Fibroblast of skin of scalp (primary cell): ENCODE data around the gene EPHA8.

Experiments
- DNase-seq: peaks from one replicate; pipeline ENCODE4 v3.0.0-alpha.2; 2013

The EPHA8 gene

GRCh38 chr1:22569269-22569668 is 6.0 kb downstream of the EPHA8 start:
- DNase-seq, result no peak

- no peak for DNase-seq
Measured at GRCh38 chr1:22570140-22570909, 7.0 kb downstream of the EPHA8 start.

GRCh38 chr1:22572818-22573217 is 9.5 kb downstream of the EPHA8 start:
- DNase-seq, result no peak

GRCh38 chr1:22573237-22573636 is 9.9 kb downstream of the EPHA8 start:
- no peak for DNase-seq

- no peak for DNase-seq
Measured at GRCh38 chr1:22575532-22576149, 12.4 kb downstream of the EPHA8 start.

GRCh38 chr1:22576150-22576544 is 12.9 kb downstream of the EPHA8 start:
- DNase-seq, result no peak

GRCh38 chr1:22576617-22577016 is 13.3 kb downstream of the EPHA8 start:
- DNase-seq, result no peak

- no peak for DNase-seq
Measured at GRCh38 chr1:22578732-22579361, 15.6 kb downstream of the EPHA8 start.

GRCh38 chr1:22579541-22580155 is 16.4 kb downstream of the EPHA8 start:
- DNase-seq, result no peak

GRCh38 chr1:22582661-22583635 is 19.7 kb downstream of the EPHA8 start:
- no peak for DNase-seq

- DNase-seq, result no peak
Measured at GRCh38 chr1:22584001-22584562, 20.8 kb downstream of the EPHA8 start.

- no peak for DNase-seq
Measured at GRCh38 chr1:22584970-22585369, 21.7 kb downstream of the EPHA8 start.

- DNase-seq, result no peak
Measured at GRCh38 chr1:22585471-22585870, 22.2 kb downstream of the EPHA8 start.

- no peak for DNase-seq
Measured at GRCh38 chr1:22586356-22587130, 23.3 kb downstream of the EPHA8 start.

GRCh38 chr1:22587247-22587646 is 24.0 kb downstream of the EPHA8 start:
- DNase-seq, result no peak

GRCh38 chr1:22588899-22589422 is 25.7 kb downstream of the EPHA8 start:
- DNase-seq, result no peak

- DNase-seq, result no peak
Measured at GRCh38 chr1:22591576-22591975, 28.3 kb downstream of the EPHA8 start.

GRCh38 chr1:22592051-22592450 is 28.8 kb downstream of the EPHA8 start:
- DNase-seq, result no peak

GRCh38 chr1:22592919-22593790 is 29.9 kb downstream of the EPHA8 start:
- DNase-seq, result no peak

GRCh38 chr1:22594396-22594795 is 31.1 kb downstream of the EPHA8 start:
- no peak for DNase-seq
